Breast epithelium (tissue), 4 donors: ENCODE data around the gene ELP2. TPM values are rescaled to one million over a fixed set of nuclear protein-coding genes. Genes with fewer than 3 reads are reported as not detected.

Experiments
- DNase-seq, 2 donors: peaks; one replicate each; pipeline ENCODE4 v3.0.0-alpha.2; 2019; ENCODE audit warnings: low spot score in 2 of 2
- H3K27ac ChIP-seq, 2 donors: fragments of 200-600 bp; sonication (generic) in 1 of 2; one replicate each; pipeline ENCODE4 v1.5.1; 2016 to 2019; ENCODE audit warnings: mild to moderate bottlenecking in 1 of 2
- H3K27me3 ChIP-seq, 2 donors: fragments of 200-600 bp; sonication (generic) in 1 of 2; one replicate each; pipeline versions ENCODE4 v1.5.1 to v1.6.0; 2017 to 2019; ENCODE audit warnings: control low read depth in 1 of 2, mild to moderate bottlenecking in 1 of 2
- H3K36me3 ChIP-seq: fragments of 200-600 bp; one replicate; pipeline ENCODE4 v1.5.1; 2019
- H3K4me1 ChIP-seq, 2 donors: fragments of 200-600 bp; sonication (generic); one replicate each; pipeline ENCODE4 v1.5.1; 2016 to 2019; ENCODE audit warnings: control low read depth in 1 of 2
- H3K4me3 ChIP-seq, 3 donors: fragments of 200-600 bp; sonication (generic); 1 replicate in 2 of 3; 2 replicates in 1 of 3; pipeline ENCODE4 v1.5.1; 2016 to 2019; ENCODE audit warnings: mild to moderate bottlenecking in 3 of 3, moderate library complexity in 2 of 3
- H3K9me3 ChIP-seq, 2 donors: fragments of 200-600 bp; sonication (generic) in 1 of 2; one replicate each; pipeline ENCODE4 v1.5.1; 2016 to 2019; ENCODE audit warnings: control low read depth in 1 of 2
- POLR2A ChIP-seq: fragments of 450-650 bp; IDR thresholded peaks from one replicate; pipeline ENCODE4 v1.6.1; 2016; ENCODE audit warnings: antibody characterized with exemption, mild to moderate bottlenecking, moderate library complexity
- POLR2AphosphoS5 ChIP-seq, 3 donors: sonication (generic); formaldehyde crosslinking; IDR thresholded peaks; one replicate each; pipeline ENCODE4 v1.6.1; 2017; ENCODE audit warnings: antibody characterized with exemption in 3 of 3
- intact Hi-C: fragments of 100-400 bp; cut with DNase I; formaldehyde crosslinking; loops from one replicate; pipeline ENCODE4 v1.15.1; 2023; ENCODE audit warnings: low total_unique reads
- total RNA-seq, 3 donors: library from RNA; depleted of rRNA; stranded (reverse); fragments of >200 nt; gene quantifications; one replicate each; pipeline ENCODE4 v1.1.0, GENCODE V29; 2016
- TF ChIP-seq, protein P1 (sequence below), 3 donors: fragments of 450-650 bp; IDR thresholded peaks; one replicate each; pipeline ENCODE4 v1.5.1; 2016 to 2017; ENCODE audit warnings: antibody characterized with exemption in 3 of 3, mild to moderate bottlenecking in 3 of 3, moderate library complexity in 3 of 3

Gene ELP2
- total RNA-seq, 3 donors from 2014 or later = 66.9 to 165 (median 139) TPM

DNA sequence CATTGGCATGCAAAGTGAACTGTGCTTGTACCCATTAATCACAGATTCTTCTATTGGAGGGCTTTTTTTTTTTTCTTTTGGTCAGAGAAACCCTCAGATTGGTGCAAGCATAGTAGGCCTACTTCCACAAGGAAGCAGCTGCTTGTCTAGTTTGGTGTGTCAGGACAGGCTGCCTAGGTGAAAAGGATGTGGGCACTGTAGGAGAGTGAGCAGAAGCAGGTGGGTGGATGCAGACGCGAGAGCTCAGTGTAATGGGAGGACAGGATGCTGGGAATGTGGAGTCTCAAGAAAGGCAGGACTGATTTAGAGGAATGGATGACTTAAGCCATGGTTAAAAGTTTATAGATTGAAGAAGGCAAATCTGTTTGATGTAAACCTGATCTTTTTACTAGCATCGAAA, 3.1 kb downstream of the ELP2 start:
- H3K4me1 ChIP-seq = peaks cover 0 to 9% of the 10 kb centered on the region in 2 donors
- TF ChIP-seq POLR2AphosphoS5 (IDR thresholded peaks at IDR 0.05) = no peak
- no peak for TF ChIP-seq POLR2A
- TF ChIP-seq, protein P1, sequence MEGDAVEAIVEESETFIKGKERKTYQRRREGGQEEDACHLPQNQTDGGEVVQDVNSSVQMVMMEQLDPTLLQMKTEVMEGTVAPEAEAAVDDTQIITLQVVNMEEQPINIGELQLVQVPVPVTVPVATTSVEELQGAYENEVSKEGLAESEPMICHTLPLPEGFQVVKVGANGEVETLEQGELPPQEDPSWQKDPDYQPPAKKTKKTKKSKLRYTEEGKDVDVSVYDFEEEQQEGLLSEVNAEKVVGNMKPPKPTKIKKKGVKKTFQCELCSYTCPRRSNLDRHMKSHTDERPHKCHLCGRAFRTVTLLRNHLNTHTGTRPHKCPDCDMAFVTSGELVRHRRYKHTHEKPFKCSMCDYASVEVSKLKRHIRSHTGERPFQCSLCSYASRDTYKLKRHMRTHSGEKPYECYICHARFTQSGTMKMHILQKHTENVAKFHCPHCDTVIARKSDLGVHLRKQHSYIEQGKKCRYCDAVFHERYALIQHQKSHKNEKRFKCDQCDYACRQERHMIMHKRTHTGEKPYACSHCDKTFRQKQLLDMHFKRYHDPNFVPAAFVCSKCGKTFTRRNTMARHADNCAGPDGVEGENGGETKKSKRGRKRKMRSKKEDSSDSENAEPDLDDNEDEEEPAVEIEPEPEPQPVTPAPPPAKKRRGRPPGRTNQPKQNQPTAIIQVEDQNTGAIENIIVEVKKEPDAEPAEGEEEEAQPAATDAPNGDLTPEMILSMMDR (IDR thresholded peaks at IDR 0.05) = no peak
- no peak overlapping the region for H3K27ac ChIP-seq
- H3K9me3 ChIP-seq = no peaks in the 10 kb centered on the region
- intact Hi-C loops = no loop called here
- no peak for DNase-seq
- peaks cover 4% of the 10 kb centered on the region for H3K36me3 ChIP-seq
- H3K4me3 ChIP-seq = peak overlapping the region in 1 of 3 donors; percentile 30
- H3K27me3 ChIP-seq = no peaks in the 10 kb centered on the region

DNA sequence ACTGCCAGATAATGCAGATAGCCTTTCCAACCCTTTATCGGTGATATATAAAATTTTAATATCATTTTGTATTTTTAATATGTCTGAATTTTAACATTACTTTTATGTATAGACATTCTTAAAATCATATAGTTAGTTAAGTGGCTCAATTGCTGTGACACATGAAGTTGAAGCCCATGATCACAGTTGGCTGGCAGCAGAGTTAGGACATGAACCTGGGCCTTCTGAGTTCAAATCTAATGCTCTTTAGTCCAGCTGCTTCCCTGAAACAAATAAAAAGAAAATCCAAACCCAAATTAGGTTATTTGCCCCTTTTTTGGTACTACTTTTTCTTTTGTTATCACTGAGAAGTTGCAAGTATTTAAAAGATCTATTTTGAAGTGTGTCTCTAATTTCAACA, 5.6 kb downstream of the ELP2 start:
- Histone ChIP-seq H3K4me1 (peaks cover 0 to 9% of the 10 kb centered on the region in 2 donors), H3K27me3 (no peaks in the 10 kb centered on the region), H3K9me3 (no peaks in the 10 kb centered on the region), H3K36me3 (peaks cover 8% of the 10 kb centered on the region), H3K27ac (no peak overlapping the region), H3K4me3 (no peak overlapping the region)
- TF ChIP-seq, protein P1 (IDR thresholded peaks at IDR 0.05) = no peak
- TF ChIP-seq POLR2AphosphoS5 (IDR thresholded peaks at IDR 0.05) = no peak
- no peak for TF ChIP-seq POLR2A
- DNase-seq = no peak
- intact Hi-C loops = no loop called here

DNA sequence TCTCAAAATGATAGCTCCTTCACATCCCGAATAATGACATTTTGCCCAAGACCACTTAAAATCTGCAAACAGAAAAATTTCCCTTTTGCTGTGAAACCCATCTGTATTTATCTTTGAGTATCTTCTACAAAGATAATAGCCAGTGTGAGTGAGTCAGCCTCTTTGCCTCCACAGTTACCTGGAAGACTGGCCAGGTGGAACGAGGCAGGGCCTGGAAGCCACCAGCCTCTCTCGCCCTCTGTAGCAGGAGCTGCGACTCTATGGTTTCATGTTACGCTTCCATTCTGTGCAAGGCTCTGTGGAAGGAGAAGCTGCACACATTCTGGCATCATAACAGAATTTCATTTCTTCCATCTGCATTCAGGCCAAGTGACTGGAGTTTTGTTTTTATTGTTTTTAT, 9.5 kb downstream of the ELP2 start:
- no peaks in the 10 kb centered on the region for H3K27me3 ChIP-seq
- TF ChIP-seq, protein P1 (IDR thresholded peaks at IDR 0.05) = no peak
- TF ChIP-seq POLR2AphosphoS5 (IDR thresholded peaks at IDR 0.05) = no peak
- no peak for TF ChIP-seq POLR2A
- DNase-seq = no peak
- no peak overlapping the region for H3K27ac ChIP-seq
- no peaks in the 10 kb centered on the region for H3K9me3 ChIP-seq
- no peaks in the 10 kb centered on the region for H3K4me1 ChIP-seq
- no peak overlapping the region for H3K4me3 ChIP-seq
- H3K36me3 ChIP-seq = peaks cover 8% of the 10 kb centered on the region
- intact Hi-C loops = loop anchor here (1.0 kb wide), 1 partner anchor 47 kb away; no protein-coding TSS in a partner anchor

DNA sequence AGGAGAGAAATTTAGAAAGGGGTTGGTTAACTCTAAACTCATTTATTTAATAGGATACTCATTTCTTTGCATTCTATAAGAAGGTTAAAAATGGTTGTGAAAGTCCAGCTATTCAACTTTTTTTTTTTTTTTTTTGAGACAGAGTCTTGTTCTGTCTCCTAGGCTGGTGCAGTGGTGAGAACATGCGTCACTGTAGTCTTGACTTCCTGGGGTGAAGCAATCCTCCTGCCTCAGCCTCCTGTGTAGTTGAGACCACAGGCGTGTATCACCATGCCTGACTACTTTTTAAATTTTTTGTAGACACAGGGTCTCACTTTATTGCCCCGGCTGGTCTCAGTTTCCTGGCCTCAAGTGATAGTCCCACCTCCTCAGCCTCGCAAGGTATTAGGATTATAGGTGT, 11.9 kb downstream of the ELP2 start:
- intact Hi-C loops = no loop called here
- peaks cover 11% of the 10 kb centered on the region for H3K36me3 ChIP-seq
- no peak overlapping the region for H3K27ac ChIP-seq
- TF ChIP-seq, protein P1 (IDR thresholded peaks at IDR 0.05) = no peak
- TF ChIP-seq POLR2AphosphoS5 (IDR thresholded peaks at IDR 0.05) (no peak), POLR2A (no peak)
- H3K9me3 ChIP-seq = no peaks in the 10 kb centered on the region
- no peak overlapping the region for H3K4me3 ChIP-seq
- no peak for DNase-seq
- no peaks in the 10 kb centered on the region for H3K4me1 ChIP-seq
- no peaks in the 10 kb centered on the region for H3K27me3 ChIP-seq

DNA sequence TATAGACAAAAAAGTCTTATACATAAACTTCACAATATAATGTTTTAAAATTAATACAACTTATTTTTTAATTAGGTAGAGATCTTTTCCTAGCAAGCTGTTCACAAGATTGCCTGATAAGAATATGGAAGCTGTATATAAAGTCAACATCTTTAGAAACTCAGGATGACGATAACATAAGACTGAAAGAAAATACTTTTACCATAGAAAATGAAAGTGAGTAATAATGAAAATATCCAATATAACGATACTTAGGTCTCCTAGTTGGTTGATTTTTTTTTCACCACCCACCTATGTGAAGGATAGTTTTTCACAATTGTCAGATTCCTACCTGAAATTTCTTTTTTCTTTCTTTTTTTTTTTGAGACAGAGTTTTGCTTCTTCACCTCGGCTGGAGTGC, 13.1 kb downstream of the ELP2 start:
- H3K9me3 ChIP-seq = no peaks in the 10 kb centered on the region
- peaks cover 12% of the 10 kb centered on the region for H3K36me3 ChIP-seq
- TF ChIP-seq, protein P1 (IDR thresholded peaks at IDR 0.05) = no peak
- TF ChIP-seq POLR2A (no peak), POLR2AphosphoS5 (IDR thresholded peaks at IDR 0.05) (no peak)
- H3K27ac ChIP-seq = no peak overlapping the region
- H3K27me3 ChIP-seq = no peaks in the 10 kb centered on the region
- DNase-seq = no peak
- H3K4me3 ChIP-seq = no peak overlapping the region
- intact Hi-C loops = no loop called here
- no peaks in the 10 kb centered on the region for H3K4me1 ChIP-seq
